GM12878 (cell line): Measurements from ENCODE around the gene MYO9B. TPM values are rescaled to one million over a fixed set of nuclear protein-coding genes. Genes with fewer than 3 reads are reported as not detected.

Source experiments
- ATAC-seq: fragments of 200-7000 bp; cut with Tn5 transposase; 3 replicates; pipeline ENCODE4 v1.9.1; 2020; ENCODE audit warnings: mild to moderate bottlenecking, moderate library complexity
- BruUV-seq: library from RNA; stranded (reverse); fragments of 400-500 nt; replicated peaks from 2 replicates; lab custom pipeline; 2021; lab: Mats Ljungman, UMichigan
- CTCF ChIA-PET: fragments of 300-600 bp; sonication (Branson Sonifier 250); formaldehyde crosslinking; extraction: SDS; loops from one replicate; lab custom pipeline; 2021; ENCODE audit warnings: inconsistent platforms; lab: Yijun Ruan, JAX
- POLR2A ChIA-PET: fragments of 350-600 bp; formaldehyde crosslinking; extraction: SDS; loops from one replicate; lab custom pipeline; 2021; ENCODE audit warnings: inconsistent platforms; lab: Charles Lee
- RAD21 ChIA-PET: fragments of 300-600 bp; sonication (Branson Sonifier 250); formaldehyde crosslinking; loops from one replicate; lab custom pipeline; 2023; ENCODE audit warnings: antibody characterized with exemption; ENCODE audit not compliant: unreplicated experiment; lab: Charles Lee
- SMC1A ChIA-PET: fragments of 300-600 bp; sonication (Branson Sonifier 250); formaldehyde crosslinking; loops from one replicate; lab custom pipeline; 2023; ENCODE audit not compliant: unreplicated experiment, uncharacterized antibody; lab: Charles Lee
- DNase-seq: peaks from one replicate; pipeline ENCODE4 v3.0.0-alpha.2; 2011; ENCODE audit warnings: low read depth, low spot score
- FAIRE-seq: peaks from 3 replicates; lab custom pipeline; 2011; peaks lifted over from hg19 to GRCh38; lab: Jason Lieb, UNC
- H2AFZ ChIP-seq: 2 replicates; pipeline ENCODE4 v1.6.0; 2011; ENCODE audit warnings: low read depth, low read length, control low read depth; ENCODE audit not compliant: control insufficient read depth
- H3K27ac ChIP-seq: 2 replicates; pipeline ENCODE4 v1.5.1; 2011; ENCODE audit warnings: control low read depth; ENCODE audit not compliant: control insufficient read depth, insufficient read depth
- H3K27me3 ChIP-seq, 2 experiments: replicated peaks in 1 of 2; 2 replicates each; pipeline versions ENCODE4 v1.6.0 to v1.6.1; 2011; ENCODE audit warnings: low read length in 1 of 2; ENCODE audit not compliant: control insufficient read depth in 2 of 2, insufficient read depth in 2 of 2
- H3K36me3 ChIP-seq, 2 experiments: 2 replicates each; pipeline ENCODE4 v1.5.1; 2011; ENCODE audit warnings: low read length in 1 of 2; ENCODE audit not compliant: control insufficient read depth in 2 of 2, insufficient read depth in 2 of 2
- H3K4me1 ChIP-seq: 2 replicates; pipeline ENCODE4 v1.6.1; 2011; ENCODE audit warnings: mild to moderate bottlenecking, low read length, moderate library complexity, mixed read lengths; ENCODE audit not compliant: control insufficient read depth, insufficient read depth
- H3K4me2 ChIP-seq: 2 replicates; pipeline ENCODE4 v1.6.0; 2011; ENCODE audit warnings: control low read depth; ENCODE audit not compliant: control insufficient read depth, insufficient read depth
- H3K4me3 ChIP-seq: fragments of 200-600 bp; sonication (generic); 2 replicates; pipeline ENCODE4 v1.5.1; 2016
- H3K79me2 ChIP-seq: 2 replicates; pipeline ENCODE4 v1.6.0; 2011; ENCODE audit warnings: low read length; ENCODE audit not compliant: control insufficient read depth, insufficient read depth
- H3K9ac ChIP-seq: 2 replicates; pipeline ENCODE4 v1.8.0; 2011; ENCODE audit warnings: low read length, control low read depth, mixed read lengths; ENCODE audit not compliant: control insufficient read depth, insufficient read depth
- H3K9me3 ChIP-seq: replicated peaks from 3 replicates; pipeline ENCODE4 v1.5.1; 2011; ENCODE audit warnings: mild to moderate bottlenecking, low read length; ENCODE audit not compliant: control insufficient read depth, insufficient read depth
- H4K20me1 ChIP-seq: 2 replicates; pipeline ENCODE4 v1.6.0; 2011; ENCODE audit not compliant: control insufficient read depth, insufficient read depth
- ATF2 ChIP-seq: IDR thresholded peaks from 2 replicates; pipeline ENCODE4 v1.6.1; 2012; ENCODE audit warnings: low read length, inconsistent platforms
- CREB1 ChIP-seq: IDR thresholded peaks from 2 replicates; pipeline ENCODE4 v1.6.1; 2012; ENCODE audit warnings: low read depth, mild to moderate bottlenecking, inconsistent platforms
- CREM ChIP-seq: IDR thresholded peaks from 2 replicates; pipeline ENCODE4 v1.6.1; 2014; ENCODE audit warnings: antibody characterized with exemption, low read depth
- E2F8 ChIP-seq: fragments of 450-650 bp; IDR thresholded peaks from 2 replicates; pipeline ENCODE4 v1.6.1; 2018; ENCODE audit warnings: mild to moderate bottlenecking, low read depth, moderate library complexity; ENCODE audit not compliant: partially characterized antibody
- EP300 ChIP-seq, 2 experiments: fragments of 150-350 bp in 1 of 2; IDR thresholded peaks; 2 replicates each; pipeline ENCODE4 v1.6.1; 2011 to 2012; ENCODE audit warnings: low read depth in 2 of 2, low read length in 2 of 2, borderline replicate concordance in 1 of 2, improper control_type of control experiment in 1 of 2, inconsistent platforms in 1 of 2; ENCODE audit not compliant: control insufficient read depth in 1 of 2
- ESRRA ChIP-seq: IDR thresholded peaks from 2 replicates; pipeline ENCODE4 v1.6.1; 2012; ENCODE audit warnings: mild to moderate bottlenecking, low read length, improper control_type of control experiment
- HDAC6 ChIP-seq: fragments of 200-600 bp; sonication (generic); IDR thresholded peaks from one replicate; pipeline ENCODE4 v1.8.0; 2017; ENCODE audit warnings: antibody characterized with exemption; ENCODE audit not compliant: unreplicated experiment
- MTA3 ChIP-seq: IDR thresholded peaks from 2 replicates; pipeline ENCODE4 v1.6.1; 2012; ENCODE audit warnings: low read length, inconsistent platforms, borderline replicate concordance
- NFYA ChIP-seq: IDR thresholded peaks from 2 replicates; pipeline ENCODE4 v1.6.1; 2011; ENCODE audit warnings: low read depth, mild to moderate bottlenecking, low read length, improper control_type of control experiment, borderline replicate concordance
- NR2F1 ChIP-seq: fragments of 450-650 bp; conservative IDR thresholded peaks from 2 replicates; pipeline ENCODE4 v1.6.1; 2017; ENCODE audit warnings: mild to moderate bottlenecking
- PBX3 ChIP-seq: IDR thresholded peaks from 2 replicates; pipeline ENCODE4 v1.6.1; 2011; ENCODE audit warnings: mild to moderate bottlenecking, low read depth, low read length, moderate library complexity; ENCODE audit not compliant: insufficient replicate concordance
- POLR2AphosphoS2 ChIP-seq: IDR thresholded peaks from 2 replicates; pipeline ENCODE4 v1.6.1; 2011; ENCODE audit warnings: low read depth, mild to moderate bottlenecking, low read length, improper control_type of control experiment, moderate library complexity
- SIN3A ChIP-seq: IDR thresholded peaks from 2 replicates; pipeline ENCODE4 v1.6.1; 2012; ENCODE audit warnings: low read depth, low read length, improper control_type of control experiment
- SMC3 ChIP-seq: IDR thresholded peaks from 2 replicates; pipeline ENCODE4 v1.6.1; 2011; ENCODE audit warnings: low read length, improper control_type of control experiment, borderline replicate concordance
- SREBF1 ChIP-seq: IDR thresholded peaks from 2 replicates; pipeline ENCODE4 v1.6.1; 2012; ENCODE audit warnings: mild to moderate bottlenecking, low read length
- TBL1XR1 ChIP-seq: IDR thresholded peaks from 2 replicates; pipeline ENCODE4 v1.6.1; 2012; ENCODE audit warnings: low read depth, low read length, improper control_type of control experiment
- ZNF622 ChIP-seq: fragments of 450-650 bp; IDR thresholded peaks from 2 replicates; pipeline ENCODE4 v1.6.1; 2017; ENCODE audit warnings: mild to moderate bottlenecking, inconsistent platforms
- WGBS: methylation state at CpG from one replicate; pipeline ENCODE4 v1.1.6; 2016; ENCODE audit warnings: low lambda C conversion rate; ENCODE audit not compliant: insufficient replicate concordance, insufficient coverage; ENCODE audit errors: missing lambda C conversion rate; 5-methylcytosine and 5-hydroxymethylcytosine counted together
- in situ Hi-C: fragments of 300-500 bp; cut with MboI; formaldehyde crosslinking; loops from 9 replicates; pipeline ENCODE4 v1.14.3; 2018; ENCODE audit warnings: mixed read lengths
- intact Hi-C: fragments of 100-400 bp; cut with micrococcal nuclease; formaldehyde crosslinking; loops from one replicate; pipeline ENCODE4 v1.14.2; 2022; ENCODE audit not compliant: unreplicated experiment
- polyA plus RNA-seq, 11 experiments: library from polyadenylated mRNA; depleted of rRNA in 4 of 11; unstranded in 6 of 11; stranded (reverse) in 5 of 11; fragments of >200 nt; fragmentation: Nextera tagmentation in 4 of 11; fragmentation: Illumina TruSeq in 1 of 11; extraction: Ambion mirVana in 4 of 11; extraction: Trizol in 1 of 11; gene quantifications; 1 replicate in 1 of 11; 2 replicates in 10 of 11; pipeline versions ENCODE4 v1.2.1 to v1.2.3, GENCODE V29; 2011 to 2016; ENCODE audit warnings: inconsistent platforms in 2 of 11, missing spikeins in 2 of 11, low read depth in 1 of 11
- total RNA-seq, 4 experiments: library from RNA; depleted of rRNA in 3 of 4; stranded (reverse); fragments of >200 nt in 3 of 4; fragmentation: Illumina TruSeq in 1 of 4; extraction: Trizol in 1 of 4; gene quantifications; 2 replicates each; pipeline versions ENCODE4 v1.2.1 to v1.2.3, GENCODE V29; 2013 to 2021

Gene MYO9B
- total and polyA plus RNA-seq, 10 of the 15 experiments (the other 5 are each of a cell fraction or from before 2014, with no cell fraction given), result 5.4 to 165 (median 45.8) TPM

GRCh38 chr19:17125728-17126677, 50.4 kb downstream of the MYO9B start:
- SMC1A ChIA-PET, result interaction anchor here (0.8 to 7.3 kb wide), 16 partner anchors 8 to 155 kb away, joined by 3 to 88 read pairs (median 4); partner anchors contain the start of genes HAUS8 and MYO9B
- peaks cover 52% of the 10 kb centered on the region for H3K79me2 ChIP-seq
- H3K9me3 ChIP-seq, result no peaks in the 10 kb centered on the region
- WGBS, result 0% methylated on average over 23 of the region's 23 CpGs
- POLR2A ChIA-PET, result interaction anchor here (0.6 to 6.2 kb wide), 16 partner anchors 8 to 542 kb away, joined by 3 to 111 read pairs (median 5); partner anchors contain the start of genes HAUS8 and MYO9B
- DNase-seq (peak; percentile 79), ATAC-seq (peak; percentile 80), FAIRE-seq (peak; percentile 89)
- peaks cover 10 to 28% of the 10 kb centered on the region in 2 experiments for H3K36me3 ChIP-seq
- intact Hi-C loops (loop anchor here (1.0 to 2.0 kb wide), 3 partner anchors 9 to 46 kb away; no protein-coding TSS in a partner anchor), in situ Hi-C loops (no loop called here)
- CTCF ChIA-PET, result interaction anchor here (0.6 to 4.6 kb wide), 12 partner anchors 10 to 591 kb away, joined by 3 to 30 read pairs (median 4); partner anchors contain the start of gene MRPL34
- peak overlapping the region; percentile 86 for H3K4me2 ChIP-seq
- peaks cover 48% of the 10 kb centered on the region for H3K4me1 ChIP-seq
- peak overlapping the region; percentile 97 for H3K27ac ChIP-seq
- H3K4me3 ChIP-seq, result peak overlapping the region; percentile 61
- H4K20me1 ChIP-seq, result no peaks in the 10 kb centered on the region
- peak overlapping the region; percentile 80 for H3K9ac ChIP-seq
- TSS peak; percentile 42 for BruUV-seq
- RAD21 ChIA-PET, result interaction anchor here (0.5 to 5.9 kb wide), 17 partner anchors 10 to 538 kb away, joined by 3 to 91 read pairs (median 6); partner anchors contain the start of genes ANKLE1, BABAM1, MYO9B and USE1
- H3K27me3 ChIP-seq, result no peaks in the 10 kb centered on the region
- no peak overlapping the region for H2AFZ ChIP-seq
- TF ChIP-seq ESRRA, result no peak
- no peak for TF ChIP-seq NFYA
- no peak for TF ChIP-seq HDAC6
- TF ChIP-seq NR2F1, result peak; percentile 79
- no peak for TF ChIP-seq ZNF622
- TF ChIP-seq EP300 (IDR thresholded peaks at IDR 0.05; ENCODE audit: borderline replicate concordance in 1 of 2, control insufficient read depth in 1 of 2, low read depth in 2 of 2, low read length in 2 of 2), result peak; percentile 12 to 54; a peak in 1 of 4 replicates
- TF ChIP-seq E2F8, result no peak
- TF ChIP-seq CREB1, result peak; percentile 53
- no peak for TF ChIP-seq TBL1XR1
- 0 out of 2 replicates have a peak, but pooled peaks have one; percentile 43 for TF ChIP-seq MTA3
- TF ChIP-seq CREM, result peak; percentile 51; the same call in 1 of the 2 replicates
- 0 out of 2 replicates have a peak, but pooled peaks have one; percentile 43 for TF ChIP-seq SIN3A
- TF ChIP-seq POLR2AphosphoS2, result peak; percentile 84; the same call in 1 of the 2 replicates
- TF ChIP-seq SREBF1, result no peak
- TF ChIP-seq PBX3, result no peak
- TF ChIP-seq SMC3, result no peak; the same call in 1 of the 2 replicates
- peak; percentile 85 for TF ChIP-seq ATF2
